Liver (tissue), 9 donors: Measurements from ENCODE around the gene ENTREP3. TPM values are rescaled to one million over a fixed set of nuclear protein-coding genes. Genes with fewer than 3 reads are reported as not detected.

Experiments used
- DNase-seq: peaks from one replicate; pipeline ENCODE4 v3.0.0-alpha.2; 2017; ENCODE audit warnings: low spot score
- H3K27ac ChIP-seq, 2 donors: one replicate each; pipeline ENCODE4 v1.7.0; 2013; ENCODE audit warnings: inconsistent platforms in 2 of 2, low read length in 2 of 2, control low read depth in 1 of 2, low read depth in 1 of 2, mild to moderate bottlenecking in 1 of 2
- H3K27me3 ChIP-seq, 4 donors: one replicate each; pipeline versions ENCODE4 v1.6.1 to v1.7.0; 2013; ENCODE audit warnings: low read length in 3 of 4, inconsistent platforms in 1 of 4, mild to moderate bottlenecking in 1 of 4, moderate library complexity in 1 of 4; ENCODE audit not compliant: control insufficient read depth in 4 of 4, insufficient read depth in 4 of 4
- H3K36me3 ChIP-seq, 4 donors: one replicate each; pipeline versions ENCODE4 v1.6.1 to v1.7.0; 2013; ENCODE audit warnings: low read length in 3 of 4, mild to moderate bottlenecking in 3 of 4, low read depth in 1 of 4, moderate library complexity in 1 of 4; ENCODE audit not compliant: control insufficient read depth in 4 of 4, insufficient read depth in 3 of 4
- H3K4me1 ChIP-seq, 4 donors: one replicate each; pipeline versions ENCODE4 v1.6.1 to v1.7.0; 2013; ENCODE audit warnings: low read length in 3 of 4, mild to moderate bottlenecking in 3 of 4, moderate library complexity in 1 of 4; ENCODE audit not compliant: control insufficient read depth in 4 of 4, insufficient read depth in 4 of 4
- H3K4me3 ChIP-seq, 3 donors: one replicate each; pipeline versions ENCODE4 v1.6.1 to v1.7.0; 2013; ENCODE audit warnings: low read length in 3 of 3, control low read depth in 1 of 3, low read depth in 1 of 3, mild to moderate bottlenecking in 1 of 3
- H3K9ac ChIP-seq, 2 donors: one replicate each; pipeline ENCODE4 v1.7.0; 2013; ENCODE audit warnings: low read length in 2 of 2, mild to moderate bottlenecking in 2 of 2, moderate library complexity in 2 of 2, control low read depth in 1 of 2, low read depth in 1 of 2
- H3K9me3 ChIP-seq, 4 donors: one replicate each; pipeline versions ENCODE4 v1.6.1 to v1.7.0; 2013; ENCODE audit warnings: low read length in 3 of 4; ENCODE audit not compliant: control insufficient read depth in 4 of 4
- EGR1 ChIP-seq, 2 donors: IDR thresholded peaks; 2 replicates each; pipeline ENCODE4 v1.6.1; 2016 to 2018; ENCODE audit warnings: antibody characterized with exemption in 2 of 2, low read depth in 2 of 2
- FOXA1 ChIP-seq: IDR thresholded peaks from 2 replicates; pipeline ENCODE4 v1.6.1; 2016; ENCODE audit warnings: antibody characterized with exemption
- FOXA2 ChIP-seq: IDR thresholded peaks from 2 replicates; pipeline ENCODE4 v1.6.1; 2016; ENCODE audit warnings: antibody characterized with exemption
- GABPA ChIP-seq, 2 donors: IDR thresholded peaks in 1 of 2; conservative IDR thresholded peaks in 1 of 2; 2 replicates each; pipeline ENCODE4 v1.6.1; 2016; ENCODE audit warnings: antibody characterized with exemption in 2 of 2, mild to moderate bottlenecking in 1 of 2, moderate library complexity in 1 of 2
- HNF4A ChIP-seq, 2 donors: conservative IDR thresholded peaks; 2 replicates each; pipeline ENCODE4 v1.6.1; 2016; ENCODE audit warnings: antibody characterized with exemption in 2 of 2, mild to moderate bottlenecking in 2 of 2
- HNF4G ChIP-seq: IDR thresholded peaks from 2 replicates; pipeline ENCODE4 v1.6.1; 2016; ENCODE audit warnings: antibody characterized with exemption
- JUND ChIP-seq, 2 donors: IDR thresholded peaks; 2 replicates each; pipeline ENCODE4 v1.6.1; 2016; ENCODE audit warnings: antibody characterized with exemption in 2 of 2
- NR2F2 ChIP-seq: IDR thresholded peaks from 2 replicates; pipeline ENCODE4 v1.6.1; 2016; ENCODE audit warnings: antibody characterized with exemption
- RAD21 ChIP-seq, 2 donors: IDR thresholded peaks; 2 replicates each; pipeline ENCODE4 v1.6.1; 2016; ENCODE audit warnings: antibody characterized with exemption in 2 of 2, mild to moderate bottlenecking in 2 of 2
- RXRA ChIP-seq, 2 donors: IDR thresholded peaks; 2 replicates each; pipeline ENCODE4 v1.6.1; 2017 to 2018; ENCODE audit warnings: antibody characterized with exemption in 2 of 2, mild to moderate bottlenecking in 1 of 2
- SP1 ChIP-seq: IDR thresholded peaks from 2 replicates; pipeline ENCODE4 v1.6.1; 2018; ENCODE audit warnings: antibody characterized with exemption, mild to moderate bottlenecking
- TAF1 ChIP-seq: conservative IDR thresholded peaks from 2 replicates; pipeline ENCODE4 v1.6.1; 2016; ENCODE audit warnings: antibody characterized with exemption, mild to moderate bottlenecking
- YY1 ChIP-seq: IDR thresholded peaks from 2 replicates; pipeline ENCODE4 v1.6.1; 2016; ENCODE audit warnings: antibody characterized with exemption, mild to moderate bottlenecking
- WGBS: extraction: QIAGEN DNeasy Blood & Tissue Kit; methylation state at CpG from one replicate; pipeline ENCODE4 v1.1.7; 2013; 5-methylcytosine and 5-hydroxymethylcytosine counted together
- polyA plus RNA-seq, 2 donors: library from polyadenylated mRNA; stranded (reverse) in 1 of 2; unstranded in 1 of 2; fragments of 200-250 nt in 1 of 2; fragments of >200 nt in 1 of 2; fragmentation: Nextera tagmentation in 1 of 2; extraction: Ambion mirVana in 1 of 2; gene quantifications; one replicate each; pipeline versions ENCODE4 v1.2.1 to v1.2.3, GENCODE V29; 2013 to 2015
- total RNA-seq, 2 donors: library from RNA; depleted of rRNA; stranded (reverse); fragments of >200 nt; gene quantifications; one replicate each; pipeline ENCODE4 v1.2.3, GENCODE V29; 2014
- TF ChIP-seq, protein P1 (sequence below): IDR thresholded peaks from 2 replicates; pipeline ENCODE4 v1.6.1; 2016; ENCODE audit warnings: antibody characterized with exemption
- TF ChIP-seq, protein P2 (sequence below): IDR thresholded peaks from 2 replicates; pipeline ENCODE4 v1.6.1; 2016; ENCODE audit warnings: antibody characterized with exemption, mild to moderate bottlenecking
- TF ChIP-seq, protein P3 (sequence below): fragments of 150-350 bp; IDR thresholded peaks from 2 replicates; pipeline ENCODE4 v1.5.1; 2017; ENCODE audit warnings: improper control_type of control experiment, low read depth, low read length; ENCODE audit not compliant: missing input control
- TF ChIP-seq, protein P4 (sequence below): IDR thresholded peaks from 2 replicates; pipeline ENCODE4 v1.6.1; 2016; ENCODE audit warnings: antibody characterized with exemption
- TF ChIP-seq, protein P5 (sequence below): IDR thresholded peaks from 2 replicates; pipeline ENCODE4 v1.6.1; 2016; ENCODE audit warnings: antibody characterized with exemption
- donor health status: healthy.
- donor health status: healthy.
- donor health status: healthy.
- donor health status: healthy.
- donor health status: healthy.

The ENTREP3 gene
- total and polyA plus RNA-seq, 4 donors = 2.8 to 7.9 (median 3.5) TPM

DNA sequence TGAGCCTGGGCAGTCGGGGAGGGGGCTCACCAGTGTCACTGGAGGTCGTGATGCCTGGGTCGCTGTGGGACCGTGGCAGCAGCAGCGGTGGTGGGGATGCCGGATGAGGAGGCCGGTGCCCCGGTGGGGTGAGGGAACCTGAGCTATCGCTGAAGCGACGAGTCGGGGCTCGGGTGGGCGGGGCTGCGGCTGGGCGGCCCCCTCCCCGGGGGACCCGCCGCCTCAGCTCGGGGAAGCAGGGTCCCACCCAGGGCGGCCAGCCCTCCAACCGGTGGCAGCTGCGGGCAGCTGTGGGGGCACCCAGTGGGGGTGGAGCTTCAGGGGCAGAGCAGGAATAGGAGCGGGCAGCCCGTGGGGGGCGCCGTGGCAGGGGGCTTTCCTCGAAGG is 5.0 kb downstream of the ENTREP3 start:
- Histone ChIP-seq H3K27me3 (no peaks in the 10 kb centered on the region), H3K9ac (peak overlapping the region in 1 of 2 donors; percentile 53), H3K36me3 (peaks cover 0 to 1% (median 0%) of the 10 kb centered on the region in 4 donors), H3K9me3 (no peaks in the 10 kb centered on the region), H3K27ac (no peak overlapping the region), H3K4me3 (peak overlapping the region in 1 of 3 donors; percentile 3), H3K4me1 (peaks cover 0 to 24% (median 14%) of the 10 kb centered on the region in 4 donors)
- peak; percentile 44 for DNase-seq
- WGBS = 33% methylated on average over 28 of the region's 28 CpGs
- TF ChIP-seq TAF1 (no peak), FOXA1 (no peak), JUND (IDR thresholded peaks at IDR 0.05) (no peak), RXRA (IDR thresholded peaks at IDR 0.05) (no peak), RAD21 (IDR thresholded peaks at IDR 0.05) (no peak), HNF4A (conservative IDR thresholded peaks at IDR 0.05) (no peak), NR2F2 (no peak), YY1 (no peak), HNF4G (no peak), FOXA2 (no peak), GABPA (IDR thresholded peaks at IDR 0.05 in 1 of 2, conservative IDR thresholded peaks at IDR 0.05 in 1 of 2) (no peak), EGR1 (IDR thresholded peaks at IDR 0.05; ENCODE audit: low read depth in 2 of 2) (no peak), SP1 (no peak)
- TF ChIP-seq, protein P1, sequence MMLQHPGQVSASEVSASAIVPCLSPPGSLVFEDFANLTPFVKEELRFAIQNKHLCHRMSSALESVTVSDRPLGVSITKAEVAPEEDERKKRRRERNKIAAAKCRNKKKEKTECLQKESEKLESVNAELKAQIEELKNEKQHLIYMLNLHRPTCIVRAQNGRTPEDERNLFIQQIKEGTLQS = no peak
- TF ChIP-seq, protein P2, sequence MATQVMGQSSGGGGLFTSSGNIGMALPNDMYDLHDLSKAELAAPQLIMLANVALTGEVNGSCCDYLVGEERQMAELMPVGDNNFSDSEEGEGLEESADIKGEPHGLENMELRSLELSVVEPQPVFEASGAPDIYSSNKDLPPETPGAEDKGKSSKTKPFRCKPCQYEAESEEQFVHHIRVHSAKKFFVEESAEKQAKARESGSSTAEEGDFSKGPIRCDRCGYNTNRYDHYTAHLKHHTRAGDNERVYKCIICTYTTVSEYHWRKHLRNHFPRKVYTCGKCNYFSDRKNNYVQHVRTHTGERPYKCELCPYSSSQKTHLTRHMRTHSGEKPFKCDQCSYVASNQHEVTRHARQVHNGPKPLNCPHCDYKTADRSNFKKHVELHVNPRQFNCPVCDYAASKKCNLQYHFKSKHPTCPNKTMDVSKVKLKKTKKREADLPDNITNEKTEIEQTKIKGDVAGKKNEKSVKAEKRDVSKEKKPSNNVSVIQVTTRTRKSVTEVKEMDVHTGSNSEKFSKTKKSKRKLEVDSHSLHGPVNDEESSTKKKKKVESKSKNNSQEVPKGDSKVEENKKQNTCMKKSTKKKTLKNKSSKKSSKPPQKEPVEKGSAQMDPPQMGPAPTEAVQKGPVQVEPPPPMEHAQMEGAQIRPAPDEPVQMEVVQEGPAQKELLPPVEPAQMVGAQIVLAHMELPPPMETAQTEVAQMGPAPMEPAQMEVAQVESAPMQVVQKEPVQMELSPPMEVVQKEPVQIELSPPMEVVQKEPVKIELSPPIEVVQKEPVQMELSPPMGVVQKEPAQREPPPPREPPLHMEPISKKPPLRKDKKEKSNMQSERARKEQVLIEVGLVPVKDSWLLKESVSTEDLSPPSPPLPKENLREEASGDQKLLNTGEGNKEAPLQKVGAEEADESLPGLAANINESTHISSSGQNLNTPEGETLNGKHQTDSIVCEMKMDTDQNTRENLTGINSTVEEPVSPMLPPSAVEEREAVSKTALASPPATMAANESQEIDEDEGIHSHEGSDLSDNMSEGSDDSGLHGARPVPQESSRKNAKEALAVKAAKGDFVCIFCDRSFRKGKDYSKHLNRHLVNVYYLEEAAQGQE = no peak
- TF ChIP-seq, protein P3, sequence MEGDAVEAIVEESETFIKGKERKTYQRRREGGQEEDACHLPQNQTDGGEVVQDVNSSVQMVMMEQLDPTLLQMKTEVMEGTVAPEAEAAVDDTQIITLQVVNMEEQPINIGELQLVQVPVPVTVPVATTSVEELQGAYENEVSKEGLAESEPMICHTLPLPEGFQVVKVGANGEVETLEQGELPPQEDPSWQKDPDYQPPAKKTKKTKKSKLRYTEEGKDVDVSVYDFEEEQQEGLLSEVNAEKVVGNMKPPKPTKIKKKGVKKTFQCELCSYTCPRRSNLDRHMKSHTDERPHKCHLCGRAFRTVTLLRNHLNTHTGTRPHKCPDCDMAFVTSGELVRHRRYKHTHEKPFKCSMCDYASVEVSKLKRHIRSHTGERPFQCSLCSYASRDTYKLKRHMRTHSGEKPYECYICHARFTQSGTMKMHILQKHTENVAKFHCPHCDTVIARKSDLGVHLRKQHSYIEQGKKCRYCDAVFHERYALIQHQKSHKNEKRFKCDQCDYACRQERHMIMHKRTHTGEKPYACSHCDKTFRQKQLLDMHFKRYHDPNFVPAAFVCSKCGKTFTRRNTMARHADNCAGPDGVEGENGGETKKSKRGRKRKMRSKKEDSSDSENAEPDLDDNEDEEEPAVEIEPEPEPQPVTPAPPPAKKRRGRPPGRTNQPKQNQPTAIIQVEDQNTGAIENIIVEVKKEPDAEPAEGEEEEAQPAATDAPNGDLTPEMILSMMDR = no peak
- TF ChIP-seq, protein P4, sequence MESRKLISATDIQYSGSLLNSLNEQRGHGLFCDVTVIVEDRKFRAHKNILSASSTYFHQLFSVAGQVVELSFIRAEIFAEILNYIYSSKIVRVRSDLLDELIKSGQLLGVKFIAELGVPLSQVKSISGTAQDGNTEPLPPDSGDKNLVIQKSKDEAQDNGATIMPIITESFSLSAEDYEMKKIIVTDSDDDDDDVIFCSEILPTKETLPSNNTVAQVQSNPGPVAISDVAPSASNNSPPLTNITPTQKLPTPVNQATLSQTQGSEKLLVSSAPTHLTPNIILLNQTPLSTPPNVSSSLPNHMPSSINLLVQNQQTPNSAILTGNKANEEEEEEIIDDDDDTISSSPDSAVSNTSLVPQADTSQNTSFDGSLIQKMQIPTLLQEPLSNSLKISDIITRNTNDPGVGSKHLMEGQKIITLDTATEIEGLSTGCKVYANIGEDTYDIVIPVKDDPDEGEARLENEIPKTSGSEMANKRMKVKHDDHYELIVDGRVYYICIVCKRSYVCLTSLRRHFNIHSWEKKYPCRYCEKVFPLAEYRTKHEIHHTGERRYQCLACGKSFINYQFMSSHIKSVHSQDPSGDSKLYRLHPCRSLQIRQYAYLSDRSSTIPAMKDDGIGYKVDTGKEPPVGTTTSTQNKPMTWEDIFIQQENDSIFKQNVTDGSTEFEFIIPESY = no peak
- TF ChIP-seq, protein P5, sequence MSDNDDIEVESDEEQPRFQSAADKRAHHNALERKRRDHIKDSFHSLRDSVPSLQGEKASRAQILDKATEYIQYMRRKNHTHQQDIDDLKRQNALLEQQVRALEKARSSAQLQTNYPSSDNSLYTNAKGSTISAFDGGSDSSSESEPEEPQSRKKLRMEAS = no peak
